MM.1S (cell line): ENCODE results near the gene KIAA1210.

Experiments
- EZH2 ChIP-seq: fragments of 300-600 bp; sonication (generic); optimal IDR thresholded peaks from 2 replicates; pipeline ENCODE3; 2017; ENCODE audit warnings: low read depth, mild to moderate bottlenecking, antibody characterized with exemption, low read length, mixed read lengths
- TF ChIP-seq, protein P1 (sequence below): fragments of 300-600 bp; sonication (generic); IDR thresholded peaks from 2 replicates; pipeline ENCODE4 v1.5.1; 2016; ENCODE audit warnings: antibody characterized with exemption, low read length, mixed read lengths

DNA sequence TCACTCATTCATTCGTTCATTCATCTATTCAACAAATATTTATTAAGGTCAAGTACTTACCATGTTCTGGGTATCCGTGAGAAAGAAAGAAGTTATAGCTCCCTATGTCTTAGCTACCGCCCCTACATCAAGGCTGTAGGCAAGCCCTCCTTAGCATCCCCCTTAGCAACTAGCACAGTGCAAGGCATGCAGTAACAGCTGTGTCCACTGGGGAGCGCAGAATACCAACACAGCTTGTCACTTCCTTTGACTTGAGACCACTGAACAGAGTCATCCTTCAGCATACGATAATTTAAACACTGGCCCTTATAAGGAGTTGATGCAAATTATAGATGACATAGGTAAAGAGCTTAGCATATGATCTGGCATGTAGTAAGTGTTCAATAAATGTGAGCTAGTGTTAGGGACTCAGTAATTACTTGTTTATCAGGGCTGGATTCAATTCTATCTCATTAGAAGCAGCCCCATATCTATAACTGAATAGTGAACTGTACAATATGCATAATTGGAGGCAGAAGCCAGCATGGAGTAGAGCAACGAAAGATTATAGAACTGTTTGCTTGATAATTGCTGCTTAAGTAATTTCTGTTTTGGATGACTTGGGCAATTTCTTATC is 8.7 kb downstream of the KIAA1210 start:
- TF ChIP-seq, protein P1, sequence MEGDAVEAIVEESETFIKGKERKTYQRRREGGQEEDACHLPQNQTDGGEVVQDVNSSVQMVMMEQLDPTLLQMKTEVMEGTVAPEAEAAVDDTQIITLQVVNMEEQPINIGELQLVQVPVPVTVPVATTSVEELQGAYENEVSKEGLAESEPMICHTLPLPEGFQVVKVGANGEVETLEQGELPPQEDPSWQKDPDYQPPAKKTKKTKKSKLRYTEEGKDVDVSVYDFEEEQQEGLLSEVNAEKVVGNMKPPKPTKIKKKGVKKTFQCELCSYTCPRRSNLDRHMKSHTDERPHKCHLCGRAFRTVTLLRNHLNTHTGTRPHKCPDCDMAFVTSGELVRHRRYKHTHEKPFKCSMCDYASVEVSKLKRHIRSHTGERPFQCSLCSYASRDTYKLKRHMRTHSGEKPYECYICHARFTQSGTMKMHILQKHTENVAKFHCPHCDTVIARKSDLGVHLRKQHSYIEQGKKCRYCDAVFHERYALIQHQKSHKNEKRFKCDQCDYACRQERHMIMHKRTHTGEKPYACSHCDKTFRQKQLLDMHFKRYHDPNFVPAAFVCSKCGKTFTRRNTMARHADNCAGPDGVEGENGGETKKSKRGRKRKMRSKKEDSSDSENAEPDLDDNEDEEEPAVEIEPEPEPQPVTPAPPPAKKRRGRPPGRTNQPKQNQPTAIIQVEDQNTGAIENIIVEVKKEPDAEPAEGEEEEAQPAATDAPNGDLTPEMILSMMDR = peak; percentile 76
- TF ChIP-seq EZH2 = no peak
